HepG2 (cell line): Measurements from ENCODE around the gene CHST13. TPM values are rescaled to one million over a fixed set of nuclear protein-coding genes. Genes with fewer than 3 reads are reported as not detected.

ENCODE experiments used
- ATAC-seq: fragments of 200-7000 bp; cut with Tn5 transposase; 3 replicates; pipeline ENCODE4 v1.9.1; 2020; ENCODE audit warnings: mild to moderate bottlenecking, moderate library complexity
- BruUV-seq: library from RNA; stranded (reverse); fragments of 400-500 nt; replicated peaks from 2 replicates; lab custom pipeline; 2021; lab: Mats Ljungman, UMichigan
- CTCF ChIA-PET: fragments of 300-600 bp; formaldehyde crosslinking; extraction: SDS; loops from one replicate; lab custom pipeline; 2021; ENCODE audit warnings: low total read pairs, inconsistent platforms, low intra/inter-chr PET ratio; lab: Yijun Ruan, JAX
- POLR2A ChIA-PET: fragments of 350-600 bp; sonication (Branson Sonifier 250); formaldehyde crosslinking; loops from one replicate; lab custom pipeline; 2020; ENCODE audit warnings: antibody characterized with exemption, inconsistent platforms; lab: Yijun Ruan, JAX
- DNase-seq: peaks from one replicate; pipeline ENCODE4 v3.0.0-alpha.2; 2015; ENCODE audit warnings: low spot score
- FAIRE-seq: peaks from 3 replicates; lab custom pipeline; 2011; peaks lifted over from hg19 to GRCh38; lab: Jason Lieb, UNC
- H2AFZ ChIP-seq: one replicate; pipeline ENCODE4 v1.6.1; 2011; ENCODE audit warnings: low read length, inconsistent platforms
- H3K27ac ChIP-seq: fragments of 300-600 bp; 3 replicates; pipeline ENCODE4 v1.8.0; 2011; ENCODE audit warnings: mixed run types, mild to moderate bottlenecking, mixed read lengths, low read length, inconsistent platforms; ENCODE audit not compliant: insufficient read depth; ENCODE audit errors: extremely low read length
- H3K27me3 ChIP-seq, 2 experiments: fragments of 200-600 bp in 1 of 2; 2 replicates in 1 of 2; 3 replicates in 1 of 2; pipeline versions ENCODE4 v1.6.0 to v1.8.0; 2011; ENCODE audit warnings: low read length in 2 of 2, mild to moderate bottlenecking in 2 of 2, moderate library complexity in 2 of 2, inconsistent platforms in 1 of 2; ENCODE audit not compliant: insufficient read depth in 2 of 2, control insufficient read depth in 1 of 2
- H3K36me3 ChIP-seq, 2 experiments: fragments of 200-600 bp in 1 of 2; replicated peaks in 1 of 2; 2 replicates in 1 of 2; 3 replicates in 1 of 2; pipeline versions ENCODE4 v1.5.1 to v1.8.0; 2011; ENCODE audit warnings: low read length in 2 of 2, inconsistent platforms in 1 of 2; ENCODE audit not compliant: insufficient read depth in 2 of 2, control insufficient read depth in 1 of 2
- H3K4me1 ChIP-seq: 2 replicates; pipeline ENCODE4 v1.5.1; 2012; ENCODE audit warnings: low read length, inconsistent platforms; ENCODE audit not compliant: insufficient read depth
- H3K4me2 ChIP-seq: 2 replicates; pipeline ENCODE4 v1.6.0; 2011; ENCODE audit warnings: low read depth, low read length, inconsistent platforms
- H3K4me3 ChIP-seq, 3 experiments: fragments of 200-600 bp in 1 of 3; sonication (generic), shearing (Covaris generic) in 1 of 3; replicated peaks in 1 of 3; 2 replicates each; pipeline ENCODE4 v1.5.1; 2011 to 2016; ENCODE audit warnings: low read length in 3 of 3, inconsistent platforms in 2 of 3, low read depth in 2 of 3, mild to moderate bottlenecking in 2 of 3, control low read depth in 1 of 3, mixed read lengths in 1 of 3; ENCODE audit not compliant: insufficient read depth in 1 of 3
- H3K79me2 ChIP-seq: one replicate; pipeline ENCODE4 v1.6.1; 2011; ENCODE audit warnings: low read length, inconsistent platforms; ENCODE audit not compliant: insufficient read depth
- H3K9ac ChIP-seq: 2 replicates; pipeline ENCODE4 v1.6.0; 2011; ENCODE audit warnings: mild to moderate bottlenecking, low read depth, low read length, inconsistent platforms; ENCODE audit not compliant: insufficient read depth
- H3K9me3 ChIP-seq: 2 replicates; pipeline ENCODE4 v1.5.1; 2012; ENCODE audit warnings: mild to moderate bottlenecking, low read length
- H4K20me1 ChIP-seq: 2 replicates; pipeline ENCODE4 v1.6.0; 2011; ENCODE audit warnings: inconsistent platforms, mild to moderate bottlenecking, low read length, moderate library complexity; ENCODE audit not compliant: insufficient read depth
- BRCA1 ChIP-seq: sonication (generic); formaldehyde crosslinking; IDR thresholded peaks from 2 replicates; pipeline ENCODE4 v1.4.0; 2020; ENCODE audit warnings: missing genetic modification reagents
- CBX1 ChIP-seq: IDR thresholded peaks from one replicate; pipeline ENCODE4 v1.6.1; 2016; ENCODE audit warnings: antibody characterized with exemption, low read depth
- E2F1 ChIP-seq: sonication (generic); formaldehyde crosslinking; IDR thresholded peaks from 2 replicates; pipeline ENCODE4 v1.5.0; 2020; ENCODE audit warnings: missing genetic modification reagents
- MED1 ChIP-seq: sonication (generic); formaldehyde crosslinking; IDR thresholded peaks from 2 replicates; pipeline ENCODE4 v1.4.0; 2020; ENCODE audit warnings: missing genetic modification reagents
- MTA3 ChIP-seq: sonication (generic); formaldehyde crosslinking; IDR thresholded peaks from 2 replicates; pipeline ENCODE4 v1.4.0; 2020; ENCODE audit warnings: missing genetic modification reagents
- NR1H2 ChIP-seq: sonication (generic); formaldehyde crosslinking; IDR thresholded peaks from 2 replicates; pipeline ENCODE4 v1.8.1; 2022; ENCODE audit warnings: low read depth, missing genetic modification reagents, borderline replicate concordance
- ONECUT2 ChIP-seq: sonication (generic); formaldehyde crosslinking; IDR thresholded peaks from 2 replicates; pipeline ENCODE4 v1.4.0; 2020; ENCODE audit warnings: missing genetic modification reagents
- POLR2AphosphoS5 ChIP-seq: IDR thresholded peaks from 2 replicates; pipeline ENCODE4 v1.6.1; 2012; ENCODE audit warnings: low read depth, low read length
- PPARG ChIP-seq: conservative IDR thresholded peaks from 2 replicates; pipeline ENCODE4 v1.6.1; 2016; ENCODE audit warnings: missing biosample characterization, missing genetic modification reagents
- PRMT3 ChIP-seq: sonication (generic); formaldehyde crosslinking; IDR thresholded peaks from 2 replicates; pipeline ENCODE4 v1.8.1; 2022; ENCODE audit warnings: low read depth, mild to moderate bottlenecking, moderate library complexity, missing genetic modification reagents, borderline replicate concordance
- RAD21 ChIP-seq: fragments of 450-650 bp; formaldehyde crosslinking; IDR thresholded peaks from 2 replicates; pipeline ENCODE4 v1.5.0; 2020; ENCODE audit warnings: mild to moderate bottlenecking
- SKI ChIP-seq: fragments of 450-650 bp; IDR thresholded peaks from one replicate; pipeline ENCODE4 v1.6.1; 2018; ENCODE audit warnings: mild to moderate bottlenecking; ENCODE audit not compliant: partially characterized antibody
- SNAPC4 ChIP-seq: sonication (generic); formaldehyde crosslinking; IDR thresholded peaks from 2 replicates; pipeline ENCODE4 v1.4.0; 2020; ENCODE audit warnings: mild to moderate bottlenecking, missing genetic modification reagents
- TBL1XR1 ChIP-seq: fragments of 150-350 bp; IDR thresholded peaks from 2 replicates; pipeline ENCODE4 v1.6.1; 2014; ENCODE audit warnings: borderline replicate concordance, low read length; ENCODE audit not compliant: partially characterized antibody
- ZMYM4 ChIP-seq: sonication (generic); formaldehyde crosslinking; IDR thresholded peaks from 2 replicates; pipeline ENCODE4 v1.8.1; 2023; ENCODE audit warnings: mild to moderate bottlenecking, missing genetic modification reagents
- ZNF20 ChIP-seq: sonication (generic); formaldehyde crosslinking; IDR thresholded peaks from 2 replicates; pipeline ENCODE4 v1.4.0; 2020; ENCODE audit warnings: mild to moderate bottlenecking, moderate library complexity, missing genetic modification reagents
- ZNF30 ChIP-seq: sonication (generic); formaldehyde crosslinking; IDR thresholded peaks from 2 replicates; pipeline ENCODE4 v1.5.0; 2020; ENCODE audit warnings: mild to moderate bottlenecking, missing genetic modification reagents
- ZNF607 ChIP-seq: sonication (generic); formaldehyde crosslinking; IDR thresholded peaks from 2 replicates; pipeline ENCODE4 v1.5.1; 2020; ENCODE audit warnings: missing genetic modification reagents, mild to moderate bottlenecking, borderline replicate concordance
- WGBS: methylation state at CpG from one replicate; pipeline ENCODE4 v1.1.6; 2017; ENCODE audit warnings: low lambda C conversion rate; 5-methylcytosine and 5-hydroxymethylcytosine counted together
- in situ Hi-C: cut with HindIII; loops from 2 replicates; pipeline ENCODE4 v1.10.0; 2017; ENCODE audit warnings: low pct_unique_long_range_greater_than_20kb; ENCODE audit not compliant: extremely low pct_ligation_motif_present
- intact Hi-C: fragments of 100-400 bp; cut with micrococcal nuclease; formaldehyde crosslinking; loops from one replicate; pipeline ENCODE4 v1.10.0; 2022; ENCODE audit not compliant: unreplicated experiment
- polyA plus RNA-seq, 8 experiments: library from polyadenylated mRNA; depleted of rRNA in 3 of 8; stranded (reverse) in 7 of 8; unstranded in 1 of 8; fragments of >200 nt; fragmentation: Illumina TruSeq in 4 of 8; extraction: Trizol in 4 of 8; gene quantifications; 2 replicates each; pipeline versions ENCODE4 v1.2.1 to v1.2.3, GENCODE V29; 2011 to 2016; ENCODE audit warnings: low read depth in 4 of 8, missing spikeins in 1 of 8, mixed read lengths in 1 of 8; ENCODE audit not compliant: insufficient read depth in 1 of 8
- total RNA-seq, 5 experiments: library from RNA; depleted of rRNA; stranded (reverse); fragments of >200 nt; fragmentation: Illumina TruSeq; extraction: Trizol; gene quantifications; 2 replicates each; pipeline ENCODE4 v1.2.3, GENCODE V29; 2016; ENCODE audit warnings: low read depth in 1 of 5
- TF ChIP-seq, protein P1 (sequence below): sonication (generic); formaldehyde crosslinking; IDR thresholded peaks from 2 replicates; pipeline ENCODE4 v1.4.0; 2020; ENCODE audit warnings: mild to moderate bottlenecking, missing genetic modification reagents
- TF ChIP-seq, protein P2 (sequence below): IDR thresholded peaks from 2 replicates; pipeline ENCODE4 v1.6.1; 2016

Gene CHST13
- total and polyA plus RNA-seq, 2 of the 13 experiments (the other 11 are each of a cell fraction or from before 2014, with no cell fraction given): 32.0 to 43.1 TPM

GRCh38 chr3:126503701-126504100 lies 20.3 kb upstream of the CHST13 start:
- in situ Hi-C loops (no loop called here), intact Hi-C loops (no loop called here)
- H4K20me1 ChIP-seq: no peaks in the 10 kb centered on the region
- DNase-seq (no peak), ATAC-seq (no peak), FAIRE-seq (no peak)
- no peak overlapping the region for H3K4me2 ChIP-seq
- no peaks in the 10 kb centered on the region for H3K9me3 ChIP-seq
- no peak overlapping the region for H3K9ac ChIP-seq
- H3K36me3 ChIP-seq: no peaks in the 10 kb centered on the region
- TF ChIP-seq NR1H2 (CRISPR knock-in tag): no peak
- no peak for TF ChIP-seq PPARG (CRISPR knock-in tag)
- TF ChIP-seq ZNF20 (CRISPR knock-in tag): no peak
- TF ChIP-seq, protein P1, sequence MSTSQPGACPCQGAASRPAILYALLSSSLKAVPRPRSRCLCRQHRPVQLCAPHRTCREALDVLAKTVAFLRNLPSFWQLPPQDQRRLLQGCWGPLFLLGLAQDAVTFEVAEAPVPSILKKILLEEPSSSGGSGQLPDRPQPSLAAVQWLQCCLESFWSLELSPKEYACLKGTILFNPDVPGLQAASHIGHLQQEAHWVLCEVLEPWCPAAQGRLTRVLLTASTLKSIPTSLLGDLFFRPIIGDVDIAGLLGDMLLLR (CRISPR knock-in tag): no peak
- TF ChIP-seq ZMYM4 (CRISPR knock-in tag): no peak
- TF ChIP-seq SKI: no peak
- TF ChIP-seq BRCA1 (CRISPR knock-in tag): no peak
- TF ChIP-seq CBX1: no peak
- no peak for TF ChIP-seq MED1 (CRISPR knock-in tag)
- TF ChIP-seq ZNF30 (CRISPR knock-in tag): no peak
- TF ChIP-seq PRMT3 (CRISPR knock-in tag): no peak
- no peak for TF ChIP-seq MTA3 (CRISPR knock-in tag)
- TF ChIP-seq TBL1XR1: no peak
- no peak for TF ChIP-seq ONECUT2
- TF ChIP-seq POLR2AphosphoS5: no peak
- TF ChIP-seq ZNF607 (CRISPR knock-in tag): no peak
- TF ChIP-seq, protein P2, sequence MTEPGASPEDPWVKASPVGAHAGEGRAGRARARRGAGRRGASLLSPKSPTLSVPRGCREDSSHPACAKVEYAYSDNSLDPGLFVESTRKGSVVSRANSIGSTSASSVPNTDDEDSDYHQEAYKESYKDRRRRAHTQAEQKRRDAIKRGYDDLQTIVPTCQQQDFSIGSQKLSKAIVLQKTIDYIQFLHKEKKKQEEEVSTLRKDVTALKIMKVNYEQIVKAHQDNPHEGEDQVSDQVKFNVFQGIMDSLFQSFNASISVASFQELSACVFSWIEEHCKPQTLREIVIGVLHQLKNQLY (CRISPR knock-in tag): no peak
- no peak for TF ChIP-seq RAD21 (CRISPR knock-in tag)
- no peak for TF ChIP-seq E2F1 (CRISPR knock-in tag)
- TF ChIP-seq SNAPC4 (CRISPR knock-in tag): no peak
- H3K4me3 ChIP-seq: no peak overlapping the region
- POLR2A ChIA-PET: no interaction called here
- no peaks in the 10 kb centered on the region for H3K79me2 ChIP-seq
- BruUV-seq: no TSS peak
- no CpG with 5 or more reads among the region's 10 CpGs for WGBS
- no peak overlapping the region for H2AFZ ChIP-seq
- H3K27ac ChIP-seq: no peak overlapping the region
- CTCF ChIA-PET: no interaction called here
- H3K27me3 ChIP-seq: no peaks in the 10 kb centered on the region
- peaks cover 32% of the 10 kb centered on the region for H3K4me1 ChIP-seq
